NCI-H2227 treated with DMSO at 0.1 percent for 48 hours (cell line): ENCODE results near the gene SETDB1.

Source experiments
- DNase-seq: peaks from one replicate; lab custom pipeline; 2025; lab: John Stamatoyannopoulos, UW

The SETDB1 gene

DNA sequence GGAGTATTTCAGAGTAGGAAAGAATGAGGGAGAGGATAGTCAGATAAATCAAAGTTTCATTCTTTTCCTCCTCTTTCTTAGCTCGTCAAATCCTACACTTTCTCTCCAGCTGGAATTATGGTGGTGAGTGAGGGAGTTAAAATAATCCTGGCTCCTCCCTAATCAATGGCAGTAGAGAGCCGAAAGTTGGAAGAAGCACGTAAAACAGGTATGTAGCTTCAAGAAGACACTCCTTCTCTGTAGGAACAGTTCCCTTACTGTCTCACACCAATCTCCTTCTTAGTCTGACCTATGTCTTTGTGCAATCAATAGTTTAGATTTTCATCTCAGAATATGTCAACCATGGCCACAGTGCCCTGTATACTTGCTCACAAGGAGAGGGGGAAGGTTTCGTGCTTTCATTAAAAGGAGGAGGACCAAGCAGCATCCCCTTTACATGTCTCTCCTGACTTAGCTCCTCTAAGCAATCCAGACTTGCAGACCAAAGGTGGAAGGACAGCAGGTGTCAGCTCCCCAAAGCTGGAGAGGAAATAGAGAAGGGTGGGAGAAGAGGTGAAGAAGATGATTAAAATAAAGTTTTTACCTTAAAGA lies 79.7 kb downstream of the SETDB1 start:
- DNase-seq = no peak

GRCh38 chr1:151006327-151007052 lies 80.3 kb downstream of the SETDB1 start, which contains the start of gene MINDY1:
Gene MINDY1 (minus strand): TSS chr1:151006902. CDS start chr1:151002617, 4,285 bp downstream.
- DNase-seq = peak; percentile 77

GRCh38 chr1:151007853-151008243 lies 81.7 kb downstream of the SETDB1 start:
- no peak for DNase-seq

GRCh38 chr1:151008244-151009205 lies 82.4 kb downstream of the SETDB1 start, which contains the start of gene PRUNE1:
Gene PRUNE1 (plus strand): TSS chr1:151008449. CDS start chr1:151008633, 184 bp downstream.
- DNase-seq = peak; percentile 90

GRCh38 chr1:151009206-151009587 lies 83.0 kb downstream of the SETDB1 start:
- no peak for DNase-seq

- DNase-seq = no peak
These were observed 83.6 kb downstream of the SETDB1 start for GRCh38 chr1:151009674-151010345.

- no peak for DNase-seq
These were observed 84.2 kb downstream of the SETDB1 start for GRCh38 chr1:151010346-151010726.

DNA sequence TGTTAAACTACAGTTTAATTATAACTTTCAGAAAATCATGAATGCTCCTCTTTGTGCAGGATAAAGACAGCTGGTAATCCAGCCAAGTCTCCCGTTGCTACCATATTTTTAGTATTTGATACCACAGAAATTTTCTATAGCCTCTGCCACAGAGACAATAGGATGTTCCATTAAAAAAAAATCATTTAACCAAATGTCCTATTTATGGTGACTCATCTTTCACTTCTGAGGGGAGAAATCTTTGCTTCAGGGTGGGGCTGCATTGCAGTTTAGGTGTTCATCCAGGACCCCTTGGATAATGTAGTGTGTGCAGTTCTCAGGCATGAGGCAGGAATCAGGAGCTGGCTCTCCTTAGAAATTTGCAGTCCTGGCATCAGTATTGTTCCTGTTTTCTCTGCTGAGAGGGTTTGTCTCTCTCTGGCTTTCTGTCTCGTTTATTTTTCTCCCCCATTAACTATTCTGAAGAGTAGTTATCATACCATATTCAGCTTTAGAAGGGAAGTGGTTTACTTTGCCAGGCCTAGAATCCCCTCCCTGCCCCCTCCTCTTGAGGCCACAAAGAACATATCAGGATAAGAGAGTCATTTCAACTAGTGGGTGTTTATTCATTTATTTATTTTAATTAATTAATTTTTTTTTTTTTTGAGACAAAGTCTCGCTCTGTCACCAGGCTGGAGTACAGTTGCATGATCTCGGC lies 85.1 kb downstream of the SETDB1 start:
- peak; percentile 56 for DNase-seq

DNA sequence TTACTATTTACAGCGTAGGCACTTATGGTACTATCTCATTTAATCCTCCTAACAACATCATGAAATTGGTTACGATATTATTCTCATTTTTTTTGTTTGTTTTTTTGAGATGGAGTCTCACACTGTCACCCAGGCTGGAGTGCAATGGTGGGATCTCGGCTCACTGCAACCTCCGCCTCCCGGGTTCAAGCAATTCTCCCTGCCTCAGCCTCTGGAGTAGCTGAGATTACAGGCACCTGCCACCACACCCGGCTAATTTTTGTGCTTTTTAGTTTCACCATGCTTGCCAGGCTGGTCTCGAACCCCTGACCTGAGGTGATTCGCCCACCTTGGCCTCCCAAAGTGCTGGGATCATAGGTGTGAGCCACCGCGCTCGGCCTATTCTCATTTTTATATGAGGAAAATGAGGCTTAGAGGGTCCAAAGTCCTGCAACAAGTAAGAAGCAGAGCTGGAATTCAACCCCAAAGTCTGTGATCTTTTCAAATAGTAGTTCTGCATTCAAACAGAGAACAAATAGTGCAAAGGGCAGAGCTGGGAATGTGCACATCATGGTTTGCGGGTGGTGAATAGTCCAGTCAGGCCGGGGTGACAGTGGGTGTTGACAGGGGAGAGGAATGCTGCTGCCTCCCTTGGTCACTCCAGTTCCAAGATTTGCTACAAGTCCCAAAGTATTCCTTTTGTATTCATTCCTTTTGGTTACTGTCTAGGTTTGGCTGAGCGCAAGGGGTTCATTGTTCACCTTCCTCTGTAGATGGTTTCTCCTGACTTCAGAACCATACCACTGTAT lies 86.7 kb downstream of the SETDB1 start:
- DNase-seq = no peak

- DNase-seq = peak; percentile 53
These were observed 87.4 kb downstream of the SETDB1 start for GRCh38 chr1:151013518-151013917.
